Effector CD8-positive, alpha-beta T cell (primary cell): ENCODE results near the gene RPS4Y2.

ENCODE experiments used
- DNase-seq: peaks from one replicate; lab custom pipeline; 2025; lab: John Stamatoyannopoulos, UW
- total RNA-seq, 4 experiments: gene quantifications; one replicate each; lab custom pipeline; 2026; lab: John Stamatoyannopoulos, UW

Gene RPS4Y2
- total RNA-seq: 0 reads per million in 4 experiments

- no peak for DNase-seq
Observed at GRCh38 chrY:20755808-20756207, at the start of gene RPS4Y2. Gene RPS4Y2, plus strand, starts transcription at chrY:20756108. Its CDS starts 56 bp downstream, at chrY:20756164.

- no peak for DNase-seq
Observed at GRCh38 chrY:20714391-20714790, 41.5 kb upstream of the RPS4Y2 start.

GRCh38 chrY:20726184-20726907 is 29.6 kb upstream of the RPS4Y2 start:
- DNase-seq: no peak

GRCh38 chrY:20735200-20735599 is 20.7 kb upstream of the RPS4Y2 start:
- DNase-seq: no peak

GRCh38 chrY:20739806-20740205 is 16.1 kb upstream of the RPS4Y2 start:
- DNase-seq: no peak

GRCh38 chrY:20740609-20741008 is 15.3 kb upstream of the RPS4Y2 start:
- no peak for DNase-seq

- no peak for DNase-seq
Observed at GRCh38 chrY:20745060-20745459, 10.8 kb upstream of the RPS4Y2 start.

- no peak for DNase-seq
Observed at GRCh38 chrY:20746919-20747318, 9.0 kb upstream of the RPS4Y2 start.

- no peak for DNase-seq
Observed at GRCh38 chrY:20763869-20764268, 8.0 kb downstream of the RPS4Y2 start.

- DNase-seq: no peak
Observed at GRCh38 chrY:20765117-20765516, 9.2 kb downstream of the RPS4Y2 start.

GRCh38 chrY:20770755-20771154 is 14.8 kb downstream of the RPS4Y2 start:
- DNase-seq: no peak

GRCh38 chrY:20776104-20776503 is 20.2 kb downstream of the RPS4Y2 start:
- no peak for DNase-seq

- no peak for DNase-seq
Observed at GRCh38 chrY:20780104-20780654, 24.3 kb downstream of the RPS4Y2 start.

- DNase-seq: no peak
Observed at GRCh38 chrY:20780776-20781175, 24.9 kb downstream of the RPS4Y2 start.

- no peak for DNase-seq
Observed at GRCh38 chrY:20781408-20781807, 25.5 kb downstream of the RPS4Y2 start.

GRCh38 chrY:20784965-20785364 is 29.1 kb downstream of the RPS4Y2 start:
- DNase-seq: no peak

GRCh38 chrY:20787076-20787475 is 31.2 kb downstream of the RPS4Y2 start:
- DNase-seq: no peak

- DNase-seq: no peak
Observed at GRCh38 chrY:20798351-20799049, 42.6 kb downstream of the RPS4Y2 start.

GRCh38 chrY:20802659-20803058 is 46.8 kb downstream of the RPS4Y2 start:
- DNase-seq: no peak

- DNase-seq: no peak
Observed at GRCh38 chrY:20806243-20806642, 50.3 kb downstream of the RPS4Y2 start.

GRCh38 chrY:20813459-20813858 is 57.6 kb downstream of the RPS4Y2 start:
- DNase-seq: no peak

GRCh38 chrY:20814794-20815193 is 58.9 kb downstream of the RPS4Y2 start:
- no peak for DNase-seq

GRCh38 chrY:20817067-20817466 is 61.2 kb downstream of the RPS4Y2 start:
- no peak for DNase-seq
